H9 (cell line): ENCODE results near the gene HOXA4. TPM values are rescaled to one million over a fixed set of nuclear protein-coding genes. Genes with fewer than 3 reads are reported as not detected.

ENCODE experiments used
- DNase-seq: peaks from one replicate; pipeline ENCODE4 v3.0.0-alpha.2; 2017
- H2AFZ ChIP-seq: one replicate; pipeline ENCODE4 v1.6.1; 2013; ENCODE audit warnings: mild to moderate bottlenecking, low read length, control low read depth, moderate library complexity
- H2AK5ac ChIP-seq: 2 replicates; pipeline ENCODE4 v1.6.1; 2013; ENCODE audit warnings: low read length, control low read depth, mixed read lengths; ENCODE audit not compliant: insufficient read length
- H2BK120ac ChIP-seq: one replicate; pipeline ENCODE4 v1.6.1; 2013; ENCODE audit warnings: low read depth, mild to moderate bottlenecking, low read length, control low read depth, inconsistent platforms; ENCODE audit not compliant: poor library complexity, severe bottlenecking
- H2BK12ac ChIP-seq: 2 replicates; pipeline ENCODE4 v1.6.1; 2013; ENCODE audit warnings: low read length, control low read depth, mixed read lengths, low read depth; ENCODE audit not compliant: insufficient read length
- H2BK15ac ChIP-seq: 2 replicates; pipeline ENCODE4 v1.6.1; 2013; ENCODE audit warnings: low read depth, low read length, control low read depth
- H2BK20ac ChIP-seq: one replicate; pipeline ENCODE4 v1.6.1; 2013; ENCODE audit warnings: low read depth, mild to moderate bottlenecking, low read length, control low read depth, inconsistent platforms; ENCODE audit not compliant: poor library complexity, severe bottlenecking
- H2BK5ac ChIP-seq: 2 replicates; pipeline ENCODE4 v1.6.1; 2013; ENCODE audit warnings: low read length, control low read depth, mixed read lengths; ENCODE audit not compliant: insufficient read length
- H3K14ac ChIP-seq: 2 replicates; pipeline ENCODE4 v1.6.1; 2013; ENCODE audit warnings: low read length, control low read depth; ENCODE audit not compliant: insufficient read depth
- H3K18ac ChIP-seq: 2 replicates; pipeline ENCODE4 v1.6.1; 2013; ENCODE audit warnings: low read depth, mild to moderate bottlenecking, mixed read lengths, low read length, control low read depth; ENCODE audit not compliant: insufficient read length
- H3K23ac ChIP-seq: 2 replicates; pipeline ENCODE4 v1.6.1; 2013; ENCODE audit warnings: low read length, control low read depth, mixed read lengths, low read depth; ENCODE audit not compliant: insufficient read length
- H3K23me2 ChIP-seq: 2 replicates; pipeline ENCODE4 v1.6.1; 2013; ENCODE audit warnings: low read depth, mild to moderate bottlenecking, mixed read lengths, low read length, control low read depth; ENCODE audit not compliant: insufficient read length, poor library complexity, severe bottlenecking
- H3K27ac ChIP-seq: 2 replicates; pipeline ENCODE4 v1.5.1; 2013; ENCODE audit warnings: low read length, control low read depth, mixed read lengths, low read depth; ENCODE audit not compliant: insufficient read length
- H3K27me3 ChIP-seq: 2 replicates; pipeline ENCODE4 v1.6.1; 2013; ENCODE audit warnings: low read length, control low read depth, inconsistent platforms; ENCODE audit not compliant: insufficient read depth
- H3K4ac ChIP-seq: 2 replicates; pipeline ENCODE4 v1.6.1; 2013; ENCODE audit warnings: low read depth, mild to moderate bottlenecking, control low read depth, inconsistent platforms, low read length, moderate library complexity
- H3K4me1 ChIP-seq: 2 replicates; pipeline ENCODE4 v1.6.1; 2013; ENCODE audit warnings: low read length, control low read depth, inconsistent platforms; ENCODE audit not compliant: insufficient read depth
- H3K4me2 ChIP-seq: 2 replicates; pipeline ENCODE4 v1.6.1; 2013; ENCODE audit warnings: low read length, control low read depth, mixed read lengths; ENCODE audit not compliant: insufficient read length, insufficient read depth
- H3K56ac ChIP-seq: 2 replicates; pipeline ENCODE4 v1.6.1; 2013; ENCODE audit warnings: low read depth, mild to moderate bottlenecking, mixed read lengths, low read length, control low read depth; ENCODE audit not compliant: insufficient read length
- H3K79me1 ChIP-seq: 2 replicates; pipeline ENCODE4 v1.6.1; 2013; ENCODE audit warnings: low read depth, mild to moderate bottlenecking, moderate library complexity, low read length, control low read depth, inconsistent platforms; ENCODE audit not compliant: insufficient read depth, poor library complexity, severe bottlenecking
- H3K79me2 ChIP-seq: 2 replicates; pipeline ENCODE4 v1.6.1; 2013; ENCODE audit warnings: low read length, control low read depth, inconsistent platforms; ENCODE audit not compliant: insufficient read depth
- H3K9ac ChIP-seq: 2 replicates; pipeline ENCODE4 v1.6.1; 2013; ENCODE audit warnings: low read length, control low read depth, mixed read lengths; ENCODE audit not compliant: insufficient read length; ENCODE audit errors: extremely low read depth
- H3K9me3 ChIP-seq: one replicate; pipeline ENCODE4 v1.6.1; 2013; ENCODE audit warnings: low read depth, low read length, inconsistent platforms; ENCODE audit not compliant: control insufficient read depth
- H3T11ph ChIP-seq: one replicate; pipeline ENCODE4 v1.6.1; 2013; ENCODE audit warnings: mild to moderate bottlenecking, low read length, control low read depth, inconsistent platforms
- H4K20me1 ChIP-seq: one replicate; pipeline ENCODE4 v1.6.1; 2013; ENCODE audit not compliant: control insufficient read depth, insufficient read length, insufficient read depth
- H4K5ac ChIP-seq: 2 replicates; pipeline ENCODE4 v1.6.1; 2013; ENCODE audit warnings: low read depth, mild to moderate bottlenecking, mixed read lengths, low read length, control low read depth; ENCODE audit not compliant: insufficient read length
- H4K8ac ChIP-seq: replicated peaks from 2 replicates; pipeline ENCODE4 v1.6.1; 2013; ENCODE audit warnings: low read length, control low read depth, mixed read lengths, low read depth; ENCODE audit not compliant: insufficient read length
- H4K91ac ChIP-seq: 2 replicates; pipeline ENCODE4 v1.6.1; 2013; ENCODE audit warnings: low read depth, mild to moderate bottlenecking, moderate library complexity, mixed read lengths, low read length, control low read depth; ENCODE audit not compliant: insufficient read length
- H3K27ac Mint-ChIP-seq, 3 experiments: 2 replicates in 2 of 3; 3 replicates in 1 of 3; pipeline ENCODE4 v1.8.0; 2020 to 2021; ENCODE audit warnings: mixed read lengths in 3 of 3, mild to moderate bottlenecking in 1 of 3, moderate library complexity in 1 of 3
- H3K27me3 Mint-ChIP-seq: 2 replicates; pipeline ENCODE4 v1.8.0; 2021; ENCODE audit warnings: low read depth, mild to moderate bottlenecking, moderate library complexity, mixed read lengths
- H3K36me3 Mint-ChIP-seq, 3 experiments: 2 replicates in 2 of 3; 3 replicates in 1 of 3; pipeline ENCODE4 v1.8.0; 2020 to 2021; ENCODE audit warnings: low read depth in 3 of 3, mixed read lengths in 3 of 3; ENCODE audit not compliant: insufficient read depth in 1 of 3
- H3K4me1 Mint-ChIP-seq, 2 experiments: 2 replicates each; pipeline ENCODE4 v1.8.0; 2020; ENCODE audit warnings: mixed read lengths in 2 of 2
- H3K4me3 Mint-ChIP-seq, 2 experiments: 2 replicates in 1 of 2; 3 replicates in 1 of 2; pipeline ENCODE4 v1.8.0; 2020 to 2021; ENCODE audit warnings: mild to moderate bottlenecking in 2 of 2, mixed read lengths in 2 of 2, moderate library complexity in 1 of 2
- H3K9me3 Mint-ChIP-seq, 2 experiments: 2 replicates in 1 of 2; 3 replicates in 1 of 2; pipeline ENCODE4 v1.8.0; 2020; ENCODE audit warnings: mild to moderate bottlenecking in 2 of 2, mixed read lengths in 2 of 2, moderate library complexity in 1 of 2
- WGBS: extraction: QIAGEN DNeasy Blood & Tissue Kit; methylation state at CpG from one replicate; pipeline ENCODE4 v1.1.7; 2013; ENCODE audit warnings: missing lambda C conversion rate, low lambda C conversion rate, mixed read lengths; ENCODE audit not compliant: insufficient read length; ENCODE audit errors: extremely low coverage; 5-methylcytosine and 5-hydroxymethylcytosine counted together
- total RNA-seq: library from RNA; stranded (reverse); gene quantifications from 2 replicates; pipeline ENCODE4 v1.2.1, GENCODE V29; 2021
- TF ChIP-seq, protein P1 (sequence below): fragments of 200-600 bp; sonication (generic); conservative IDR thresholded peaks from 3 replicates; pipeline ENCODE4 v1.8.0; 2021; ENCODE audit warnings: antibody characterized with exemption, mild to moderate bottlenecking

HOXA4 gene
- total RNA-seq, 1 experiment from 2014 or later = not detected

DNA sequence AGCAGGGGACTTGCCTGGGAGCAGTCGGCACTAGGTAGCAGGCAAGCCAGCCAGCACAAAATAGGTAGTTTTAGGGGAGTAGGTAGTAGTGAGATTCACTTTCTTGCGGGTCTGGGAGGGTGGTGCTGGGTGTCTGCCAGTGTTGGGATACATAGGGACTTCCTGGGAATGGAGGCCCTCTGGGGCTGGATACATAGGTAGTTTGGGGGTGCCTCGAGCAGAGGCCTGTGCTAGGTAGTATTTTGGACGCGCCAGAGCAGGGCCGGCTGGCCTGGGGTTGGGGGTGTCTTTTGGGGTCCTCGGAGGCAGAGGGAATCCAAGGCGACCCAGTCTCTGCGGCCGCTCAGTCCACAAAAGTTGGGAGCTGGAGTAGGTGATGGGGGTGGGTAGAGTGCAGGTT, 23.8 kb upstream of the HOXA4 start:
- Histone ChIP-seq H3K79me2 (no peaks in the 10 kb centered on the region), H3K4ac (no peak overlapping the region), H2BK5ac (no peak overlapping the region), H2BK20ac (no peak overlapping the region), H4K8ac (no peak overlapping the region), H3K23me2 (no peaks in the 10 kb centered on the region), H3K23ac (no peak overlapping the region), H4K20me1 (no peaks in the 10 kb centered on the region), H2BK15ac (no peak overlapping the region), H3K27me3 (peaks cover 97% of the 10 kb centered on the region), H3K9me3 (no peaks in the 10 kb centered on the region), H3K18ac (no peak overlapping the region), H2AFZ (no peak overlapping the region), H4K91ac (no peak overlapping the region), H4K5ac (no peak overlapping the region), H2AK5ac (no peak overlapping the region), H3K27ac (no peak overlapping the region), H3K4me2 (no peak overlapping the region), H3K79me1 (no peaks in the 10 kb centered on the region), H3K56ac (no peak overlapping the region), H3K9ac (no peak overlapping the region), H2BK120ac (no peak overlapping the region), H3K14ac (no peak overlapping the region), H3K4me1 (no peaks in the 10 kb centered on the region), H2BK12ac (no peak overlapping the region), H3T11ph (no peak overlapping the region)
- peaks cover 17 to 29% of the 10 kb centered on the region in 2 experiments for H3K9me3 Mint-ChIP-seq
- peaks cover 0 to 6% (median 0%) of the 10 kb centered on the region in 3 experiments; a peak in 3 of 7 replicates for H3K36me3 Mint-ChIP-seq
- WGBS = no CpG with 5 or more reads among the region's 10 CpGs
- peak overlapping the region in 1 of 2 experiments; percentile 29; a peak in 1 of 5 replicates for H3K4me3 Mint-ChIP-seq
- TF ChIP-seq, protein P1, sequence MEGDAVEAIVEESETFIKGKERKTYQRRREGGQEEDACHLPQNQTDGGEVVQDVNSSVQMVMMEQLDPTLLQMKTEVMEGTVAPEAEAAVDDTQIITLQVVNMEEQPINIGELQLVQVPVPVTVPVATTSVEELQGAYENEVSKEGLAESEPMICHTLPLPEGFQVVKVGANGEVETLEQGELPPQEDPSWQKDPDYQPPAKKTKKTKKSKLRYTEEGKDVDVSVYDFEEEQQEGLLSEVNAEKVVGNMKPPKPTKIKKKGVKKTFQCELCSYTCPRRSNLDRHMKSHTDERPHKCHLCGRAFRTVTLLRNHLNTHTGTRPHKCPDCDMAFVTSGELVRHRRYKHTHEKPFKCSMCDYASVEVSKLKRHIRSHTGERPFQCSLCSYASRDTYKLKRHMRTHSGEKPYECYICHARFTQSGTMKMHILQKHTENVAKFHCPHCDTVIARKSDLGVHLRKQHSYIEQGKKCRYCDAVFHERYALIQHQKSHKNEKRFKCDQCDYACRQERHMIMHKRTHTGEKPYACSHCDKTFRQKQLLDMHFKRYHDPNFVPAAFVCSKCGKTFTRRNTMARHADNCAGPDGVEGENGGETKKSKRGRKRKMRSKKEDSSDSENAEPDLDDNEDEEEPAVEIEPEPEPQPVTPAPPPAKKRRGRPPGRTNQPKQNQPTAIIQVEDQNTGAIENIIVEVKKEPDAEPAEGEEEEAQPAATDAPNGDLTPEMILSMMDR = no peak
- H3K27ac Mint-ChIP-seq = no peak overlapping the region
- peaks cover 100% of the 10 kb centered on the region for H3K27me3 Mint-ChIP-seq
- H3K4me1 Mint-ChIP-seq = peaks cover 13 to 22% of the 10 kb centered on the region in 2 experiments
- no peak for DNase-seq
